Parietal lobe (tissue), 1 donor: ENCODE measurements around the gene TSC22D3. TPM values are rescaled to one million over a fixed set of nuclear protein-coding genes. Genes with fewer than 3 reads are reported as not detected.

Experiments
- total RNA-seq: library from RNA; depleted of rRNA; stranded (reverse); fragments of >200 nt; gene quantifications from one replicate; pipeline ENCODE4 v1.2.3, GENCODE V29; 2014

TSC22D3 gene
- 35.1 TPM for total RNA-seq

GRCh38 chrX:107775734-107776511 is at the start of gene TSC22D3:
Gene TSC22D3 (minus strand): TSS chrX:107775787. CDS start chrX:107775419, 368 bp downstream.

GRCh38 chrX:107777536-107777832 is 1.9 kb upstream of the TSC22D3 start, which contains the start of gene NCBP2L:
Gene NCBP2L (plus strand): TSS chrX:107777733. CDS start chrX:107794221, 16,488 bp downstream.

Other genes with a start within 250 kb of the TSC22D3 start
- gene PRPS1, start 147.3 kb downstream of the TSC22D3 start, total RNA-seq = 19.7 TPM
- not detected for gene NCBP2L, start 1.9 kb upstream of the TSC22D3 start, total RNA-seq
- 12.2 TPM for gene MID2, start 50.1 kb upstream of the TSC22D3 start, total RNA-seq
- not detected for gene TEX13B, start 206.6 kb upstream of the TSC22D3 start, total RNA-seq